B cell (primary cell): ENCODE measurements around the gene VWA3A. TPM values are rescaled to one million over a fixed set of nuclear protein-coding genes. Genes with fewer than 3 reads are reported as not detected.

Experiments
- ATAC-seq: fragments of 200-7000 bp; cut with Tn5 transposase; one replicate; pipeline ENCODE4 v1.10.0; 2021; ENCODE audit warnings: low read depth, mild to moderate bottlenecking, moderate number of reproducible peaks, moderate library complexity
- CTCF ChIA-PET: fragments of 350-600 bp; sonication (Branson Sonifier 250); formaldehyde crosslinking; loops from one replicate; lab custom pipeline; 2021; ENCODE audit warnings: antibody characterized with exemption, inconsistent platforms; lab: Charles Lee
- POLR2A ChIA-PET: fragments of 350-600 bp; sonication (Branson Sonifier 250); formaldehyde crosslinking; loops from one replicate; lab custom pipeline; 2021; ENCODE audit warnings: antibody characterized with exemption; lab: Charles Lee
- DNase-seq: peaks from one replicate; pipeline ENCODE4 v3.0.0; 2013
- H2AFZ ChIP-seq: 2 replicates; pipeline ENCODE4 v1.6.1; 2012; ENCODE audit warnings: mild to moderate bottlenecking, low read depth, low read length; ENCODE audit not compliant: insufficient read depth, poor library complexity, severe bottlenecking
- H3K27ac ChIP-seq, 2 donors: 1 replicate in 1 of 2; 2 replicates in 1 of 2; pipeline ENCODE4 v1.5.1; 2012 to 2013; ENCODE audit warnings: low read length in 2 of 2, mild to moderate bottlenecking in 2 of 2, moderate library complexity in 1 of 2
- H3K27me3 ChIP-seq, 4 experiments: fragments of 200-600 bp in 1 of 4; sonication (generic) in 1 of 4; replicated peaks in 1 of 4; 1 replicate in 2 of 4; 2 replicates in 2 of 4; pipeline versions ENCODE4 v1.6.1 to v1.7.0; 2013 to 2016; ENCODE audit warnings: low read length in 3 of 4, mild to moderate bottlenecking in 2 of 4, mixed read lengths in 1 of 4, moderate library complexity in 1 of 4; ENCODE audit not compliant: insufficient read depth in 4 of 4, control insufficient read depth in 3 of 4; ENCODE audit errors: control extremely low read depth in 1 of 4
- H3K36me3 ChIP-seq, 2 experiments: replicated peaks in 1 of 2; 1 replicate in 1 of 2; 2 replicates in 1 of 2; pipeline versions ENCODE4 v1.6.1 to v1.7.1; 2013; ENCODE audit warnings: low read length in 1 of 2; ENCODE audit not compliant: insufficient read depth in 2 of 2, control insufficient read depth in 1 of 2; ENCODE audit errors: control extremely low read depth in 1 of 2, extremely low read depth in 1 of 2
- H3K4me1 ChIP-seq, 2 donors: fragments of 200-600 bp in 1 of 2; sonication (generic) in 1 of 2; 1 replicate in 1 of 2; 2 replicates in 1 of 2; pipeline versions ENCODE4 v1.5.1 to v1.6.1; 2013 to 2017; ENCODE audit warnings: low read length in 2 of 2; ENCODE audit not compliant: control insufficient read depth in 2 of 2, insufficient read depth in 2 of 2
- H3K4me2 ChIP-seq: replicated peaks from 2 replicates; pipeline ENCODE3; 2012; ENCODE audit warnings: mild to moderate bottlenecking, low read depth, low read length; ENCODE audit not compliant: poor library complexity, severe bottlenecking
- H3K4me3 ChIP-seq, 5 experiments: fragments of 200-600 bp in 1 of 5; sonication (generic) in 1 of 5; 1 replicate in 3 of 5; 2 replicates in 2 of 5; pipeline versions ENCODE4 v1.5.1 to v1.7.0; 2011 to 2016; ENCODE audit warnings: low read length in 4 of 5, mild to moderate bottlenecking in 4 of 5, low read depth in 2 of 5, control low read depth in 1 of 5, moderate library complexity in 1 of 5; ENCODE audit not compliant: insufficient read depth in 1 of 5; ENCODE audit errors: control extremely low read depth in 1 of 5, extremely low read depth in 1 of 5
- H3K79me2 ChIP-seq: fragments of 200-600 bp; sonication (generic); one replicate; pipeline ENCODE4 v1.6.0; 2016; ENCODE audit warnings: low read length; ENCODE audit not compliant: control insufficient read depth, insufficient read depth
- H3K9ac ChIP-seq: fragments of 200-600 bp; sonication (generic); 2 replicates; pipeline ENCODE4 v1.6.1; 2017; ENCODE audit warnings: mild to moderate bottlenecking, low read length, moderate library complexity
- H3K9me3 ChIP-seq, 3 donors: one replicate each; pipeline versions ENCODE4 v1.6.1 to v1.7.1; 2013; ENCODE audit warnings: low read length in 2 of 3; ENCODE audit not compliant: control insufficient read depth in 2 of 3, insufficient read depth in 1 of 3; ENCODE audit errors: control extremely low read depth in 1 of 3
- H4K20me1 ChIP-seq: 2 replicates; pipeline ENCODE4 v1.6.0; 2012; ENCODE audit warnings: mild to moderate bottlenecking, low read length; ENCODE audit not compliant: insufficient read depth, control insufficient read depth, poor library complexity, severe bottlenecking
- H3K27ac Mint-ChIP-seq: one replicate; pipeline ENCODE4 v1.8.0; 2021; ENCODE audit warnings: mixed read lengths
- H3K27me3 Mint-ChIP-seq: one replicate; pipeline ENCODE4 v1.8.0; 2021; ENCODE audit warnings: mixed read lengths
- H3K4me1 Mint-ChIP-seq: one replicate; pipeline ENCODE4 v1.8.0; 2021; ENCODE audit warnings: mixed read lengths
- H3K4me3 Mint-ChIP-seq: one replicate; pipeline ENCODE4 v1.8.0; 2021; ENCODE audit warnings: mixed read lengths
- H3K9me3 Mint-ChIP-seq: one replicate; pipeline ENCODE4 v1.8.0; 2022; ENCODE audit warnings: mixed read lengths; ENCODE audit not compliant: insufficient read depth
- CTCF ChIP-seq: fragments of 200-600 bp; IDR thresholded peaks from one replicate; pipeline ENCODE4 v1.8.0; 2022; ENCODE audit warnings: antibody characterized with exemption, mild to moderate bottlenecking
- EZH2 ChIP-seq: IDR thresholded peaks from 2 replicates; pipeline ENCODE4 v1.6.1; 2012; ENCODE audit warnings: borderline replicate concordance, low read depth, mild to moderate bottlenecking, moderate library complexity, low read length; ENCODE audit not compliant: insufficient read depth, poor library complexity, severe bottlenecking
- WGBS: methylation state at CpG from one replicate; pipeline ENCODE4 v1.1.5; 2013; ENCODE audit warnings: missing lambda C conversion rate; ENCODE audit not compliant: insufficient coverage; 5-methylcytosine and 5-hydroxymethylcytosine counted together
- intact Hi-C: fragments of 100-400 bp; cut with micrococcal nuclease; formaldehyde crosslinking; loops from one replicate; pipeline ENCODE4 v1.10.0; 2022
- polyA plus RNA-seq: library from polyadenylated mRNA; depleted of rRNA; stranded (reverse); fragments of >200 nt; gene quantifications from 2 replicates; pipeline ENCODE4 v1.2.3, GENCODE V29; 2012
- total RNA-seq, 2 donors: library from RNA; stranded (reverse); fragments of 120-200 nt in 1 of 2; gene quantifications; 1 replicate in 1 of 2; 2 replicates in 1 of 2; pipeline versions ENCODE4 v1.2.3 to v1.2.4, GENCODE V29; 2013 to 2022

Gene VWA3A
- total and polyA plus RNA-seq, 2 donors (not counting 1 experiment from before 2014, with no cell fraction given): 0.28 to 0.47 TPM

- Histone ChIP-seq H3K4me2 (no peak overlapping the region), H3K4me3 (no peak overlapping the region), H3K4me1 (no peaks in the 10 kb centered on the region), H3K27me3 (no peaks in the 10 kb centered on the region), H4K20me1 (peaks cover 10% of the 10 kb centered on the region), H3K79me2 (peaks cover 7% of the 10 kb centered on the region), H3K9ac (no peak overlapping the region), H3K9me3 (peaks cover 1 to 9% (median 6%) of the 10 kb centered on the region in 3 donors), H3K27ac (no peak overlapping the region), H3K36me3 (no peaks in the 10 kb centered on the region), H2AFZ (no peak overlapping the region)
- POLR2A ChIA-PET: no interaction called here
- Mint-ChIP-seq H3K27me3 (no peaks in the 10 kb centered on the region), H3K27ac (no peak overlapping the region), H3K4me1 (no peaks in the 10 kb centered on the region), H3K9me3 (peaks cover 10% of the 10 kb centered on the region), H3K4me3 (no peak overlapping the region)
- DNase-seq: no peak
- ATAC-seq: no peak
- CTCF ChIA-PET: interaction anchor here (0.6 to 1.9 kb wide), 5 partner anchors 9 to 103 kb away, joined by 3 to 5 read pairs (median 4); no protein-coding TSS in a partner anchor
- intact Hi-C loops: no loop called here
- WGBS: 76% methylated on average over 7 of the region's 12 CpGs
- TF ChIP-seq CTCF (no peak), EZH2 (no peak)
These were observed 21.7 kb upstream of the VWA3A start for GRCh38 chr16:22070361-22071330.
